HG02981 (cell line): ENCODE measurements around the gene CCL4.
"Not testable (repeated sequence)": the region's sequence is repeated elsewhere in the genome, so short reads cannot be mapped to it uniquely, and the experiment has no call there.

Experiments
- ATAC-seq: cut with Tn5 transposase; IDR thresholded peaks from one replicate; pipeline ENCODE4 v1.9.1; 2021; ENCODE audit warnings: mild to moderate bottlenecking, moderate library complexity; ENCODE audit not compliant: unreplicated experiment

The CCL4 gene

DNA sequence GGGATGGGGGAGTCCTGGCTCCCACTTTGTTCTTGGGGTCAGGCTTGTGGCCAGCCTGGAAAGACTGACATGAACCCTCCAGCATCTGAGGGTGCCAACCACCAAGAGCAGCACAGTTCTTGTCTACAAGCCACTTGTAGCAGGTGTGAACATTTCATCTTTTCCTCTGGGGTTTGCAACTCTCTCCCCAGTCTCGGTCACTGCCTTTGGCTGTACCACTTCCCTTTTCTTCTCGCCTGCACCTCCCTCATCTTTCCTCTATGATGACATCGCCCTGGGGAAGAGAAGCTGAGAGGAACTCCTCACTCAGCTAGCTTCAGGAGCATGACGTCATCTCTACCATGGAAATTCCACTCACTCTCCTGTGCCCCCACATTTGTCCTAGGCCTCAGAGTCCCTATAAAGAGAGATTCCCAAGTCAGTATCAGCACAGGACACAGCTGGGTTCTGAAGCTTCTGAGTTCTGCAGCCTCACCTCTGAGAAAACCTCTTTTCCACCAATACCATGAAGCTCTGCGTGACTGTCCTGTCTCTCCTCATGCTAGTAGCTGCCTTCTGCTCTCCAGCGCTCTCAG, at the start of gene CCL4:
Gene CCL4 (plus strand): TSS at position 427 of the 575 bp plus-strand sequence. CDS start 79 bp downstream, at position 506.
- ATAC-seq: peak; percentile 65

DNA sequence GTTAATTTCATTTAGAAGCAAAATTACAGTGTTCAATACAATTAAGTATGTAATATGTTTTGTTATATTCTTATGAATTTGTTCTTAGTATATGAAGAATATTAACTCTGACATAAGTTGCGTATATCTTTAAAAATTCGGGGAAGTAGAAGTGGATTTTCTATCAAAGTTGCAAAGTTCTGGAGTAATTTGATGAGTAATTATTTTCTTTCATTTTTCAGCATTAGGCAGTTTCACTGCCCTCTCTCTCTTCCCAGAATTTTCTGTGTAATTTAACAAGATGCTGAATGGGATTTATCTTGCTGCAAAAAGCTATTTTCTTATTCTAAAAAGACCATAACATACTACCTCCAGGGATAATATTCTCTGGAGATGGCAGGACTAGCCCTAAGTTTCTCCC, 48.5 kb upstream of the CCL4 start:
- no peak for ATAC-seq

DNA sequence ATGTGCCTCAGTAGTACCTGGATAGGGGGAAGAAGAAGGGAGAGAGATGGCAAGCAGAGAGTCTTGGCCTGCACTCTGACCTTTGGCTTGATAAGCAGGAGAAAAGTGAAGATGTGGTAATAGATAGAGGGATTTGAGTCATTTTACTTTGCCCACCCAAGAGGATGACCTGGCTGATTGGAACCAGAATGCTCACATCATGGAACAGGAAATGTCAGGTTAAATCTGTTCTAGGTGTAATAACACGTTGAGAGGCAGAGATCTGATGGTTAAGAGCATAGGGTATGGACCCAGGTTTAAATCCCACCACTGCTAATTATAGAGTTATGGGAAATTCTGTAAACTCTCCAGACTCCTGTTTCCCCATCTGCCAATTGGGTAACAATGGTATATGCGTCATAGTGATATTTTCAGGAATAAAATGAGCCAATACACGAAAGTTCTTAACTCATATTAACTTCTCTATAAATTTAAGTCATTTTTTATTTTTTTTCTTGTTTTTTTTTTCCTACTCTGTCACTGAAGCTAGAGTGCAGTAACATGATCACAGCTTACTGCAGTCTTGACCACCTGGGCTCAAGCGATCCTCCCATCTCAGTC, 47.6 kb upstream of the CCL4 start:
- no peak for ATAC-seq

DNA sequence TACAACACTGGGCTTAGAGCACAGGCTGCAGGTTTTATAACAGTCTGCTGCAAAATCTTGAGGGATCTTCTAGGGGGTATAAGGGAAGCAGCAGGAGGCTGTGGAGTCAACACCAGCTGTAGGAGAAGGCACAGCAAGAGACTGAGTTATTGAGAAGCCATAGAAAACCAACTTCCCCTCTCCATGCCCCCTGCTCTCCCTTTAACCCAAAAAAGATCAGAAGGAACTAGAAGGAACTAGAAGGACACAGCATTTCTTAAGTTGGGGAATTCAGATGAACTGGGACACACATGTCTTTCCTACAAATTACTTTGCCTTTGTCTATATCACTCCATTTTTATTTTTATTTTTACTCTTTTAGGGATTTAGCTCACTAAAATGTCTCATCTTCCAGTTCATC, 45.7 kb upstream of the CCL4 start:
- no peak for ATAC-seq

DNA sequence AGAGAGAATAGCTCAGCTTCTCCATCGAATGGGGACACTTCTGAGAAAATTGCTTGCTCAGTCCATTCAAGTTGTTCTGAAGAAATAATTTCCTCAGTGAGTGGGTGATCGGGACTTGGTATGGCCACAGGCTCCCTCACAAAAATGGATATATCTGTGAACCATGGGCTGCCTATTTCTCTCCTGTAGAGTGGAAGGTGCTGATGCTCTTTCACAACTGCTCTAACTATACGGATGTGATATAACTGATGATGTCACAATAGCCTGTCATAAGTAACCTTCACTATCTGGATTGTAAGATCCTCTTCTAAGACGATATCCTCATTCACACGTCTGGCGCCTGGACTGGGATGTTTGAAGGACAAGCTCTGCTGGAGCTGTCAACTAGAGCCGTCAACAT, 44.2 kb upstream of the CCL4 start:
- no peak for ATAC-seq

DNA sequence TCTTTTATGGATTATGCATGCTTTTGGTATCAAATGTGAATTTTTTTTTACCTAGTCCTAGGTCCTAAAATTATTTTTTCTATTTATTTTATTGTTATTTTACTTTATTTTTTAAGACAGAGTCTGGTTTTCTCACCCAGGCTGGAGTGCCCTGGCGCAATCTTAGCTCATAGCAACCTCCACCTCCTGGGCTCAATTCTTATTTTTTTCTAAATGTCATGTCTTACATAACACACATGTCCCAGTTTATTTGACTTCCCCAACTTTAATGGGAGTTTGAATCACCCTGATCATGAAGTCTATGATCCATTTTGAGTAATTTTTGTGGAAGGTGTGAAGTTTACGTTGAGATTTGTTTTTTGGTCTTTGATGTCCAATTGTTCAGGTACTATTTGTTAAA, 42.8 kb upstream of the CCL4 start:
- no peak for ATAC-seq

DNA sequence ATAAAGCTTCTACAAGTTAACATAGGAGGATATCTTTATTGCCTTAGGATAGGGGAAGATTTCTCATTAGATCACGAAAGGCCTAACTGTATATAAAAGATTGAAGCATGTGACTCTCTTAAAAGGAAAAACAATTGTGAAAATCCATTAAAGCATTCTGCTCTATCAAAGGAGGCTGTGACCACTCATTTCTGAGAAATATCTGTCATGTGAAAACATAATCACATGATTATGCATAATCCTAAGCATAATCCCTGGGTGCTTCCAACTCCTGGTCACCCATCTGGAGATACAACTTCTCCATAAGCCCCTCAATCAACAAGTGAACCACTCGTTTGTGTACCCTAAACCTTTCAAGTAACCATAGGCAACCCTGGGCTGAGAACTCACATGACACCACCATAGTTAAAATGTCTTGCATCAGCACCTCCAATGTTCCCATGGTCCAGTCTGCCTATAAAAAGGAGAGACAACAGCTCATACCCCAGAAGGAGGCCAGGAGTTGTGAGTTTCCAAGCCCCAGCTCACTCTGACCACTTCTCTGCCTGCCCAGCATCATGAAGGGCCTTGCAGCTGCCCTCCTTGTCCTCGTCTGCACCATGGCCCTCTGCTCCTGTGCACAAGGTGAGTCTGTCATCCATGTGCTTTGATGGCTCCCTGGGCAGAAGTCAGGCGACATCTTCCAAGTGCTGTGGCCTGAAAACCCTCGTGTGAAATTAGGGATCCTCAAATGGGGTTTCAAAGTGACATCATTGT, 39.7 kb upstream of the CCL4 start, which contains the start of gene CCL18:
Gene CCL18 (plus strand): TSS at position 487 of the 756 bp plus-strand sequence. CDS start 71 bp downstream, at position 558.
- ATAC-seq: no peak

DNA sequence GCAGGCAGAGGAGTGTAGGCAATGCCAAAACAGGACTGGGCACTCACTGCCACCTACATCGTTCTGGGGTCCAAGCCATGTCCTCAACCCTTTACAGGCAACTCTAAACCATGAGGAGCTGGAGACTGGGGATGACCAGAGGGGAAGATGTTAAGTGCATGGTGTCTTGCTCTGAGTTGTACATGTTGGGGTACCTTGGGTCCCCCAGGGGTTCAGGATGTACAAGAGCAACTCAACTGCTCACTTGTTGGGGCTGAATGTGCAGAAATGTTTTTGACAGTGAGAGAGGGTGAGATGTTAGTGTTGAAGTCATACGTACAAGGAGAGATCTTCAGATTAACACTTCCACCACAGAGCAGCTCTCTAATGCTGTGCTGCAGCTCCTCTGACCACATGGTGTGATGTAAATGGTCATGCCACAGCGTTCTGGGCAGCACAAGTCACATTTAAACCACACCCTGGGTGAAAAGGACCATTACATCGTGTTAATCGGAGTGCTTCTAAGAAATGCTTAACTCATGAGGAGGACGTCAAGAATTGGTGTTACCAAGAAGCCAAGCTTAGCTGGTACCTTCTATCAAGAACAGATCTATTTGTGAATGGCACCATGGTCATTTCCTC, 37.2 kb upstream of the CCL4 start:
- ATAC-seq: no peak

DNA sequence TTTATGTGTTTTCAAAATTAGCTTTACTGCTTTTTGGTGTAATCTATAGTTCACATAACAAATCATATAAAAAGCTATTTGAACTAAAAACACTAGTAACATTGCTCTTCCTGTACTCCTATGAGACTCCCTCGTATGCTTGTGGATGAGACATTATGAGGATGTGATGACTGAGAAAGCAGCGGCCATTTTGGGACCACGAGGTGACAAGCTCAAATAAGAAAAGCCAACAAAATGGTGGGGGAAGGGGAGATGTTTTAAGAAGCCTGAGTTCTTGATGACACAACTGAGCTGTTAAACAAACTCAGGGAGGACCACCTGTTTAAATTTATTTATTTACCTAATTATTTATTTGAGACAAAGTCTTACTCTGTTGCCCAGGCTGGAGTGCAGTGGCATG, 35.1 kb upstream of the CCL4 start:
- no peak for ATAC-seq

DNA sequence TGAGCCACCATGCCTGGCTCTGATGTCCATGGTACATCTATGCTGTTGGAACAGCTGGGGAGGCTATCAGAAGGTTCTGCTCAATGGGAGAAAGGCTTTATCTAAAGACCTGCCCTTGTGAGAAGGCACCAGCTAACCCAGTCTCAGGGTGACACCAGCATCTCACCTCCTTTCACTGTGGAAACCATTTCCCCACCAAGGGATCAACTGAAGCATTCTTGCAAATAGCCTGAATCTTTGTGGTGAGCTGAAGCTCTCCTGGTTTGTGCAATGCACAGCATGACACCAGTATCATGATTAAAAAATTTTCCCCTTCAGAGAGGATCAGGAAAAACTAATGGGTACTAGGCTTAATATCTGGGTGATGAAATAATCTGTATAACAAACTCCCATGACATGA, 34.5 kb upstream of the CCL4 start:
- no peak for ATAC-seq

DNA sequence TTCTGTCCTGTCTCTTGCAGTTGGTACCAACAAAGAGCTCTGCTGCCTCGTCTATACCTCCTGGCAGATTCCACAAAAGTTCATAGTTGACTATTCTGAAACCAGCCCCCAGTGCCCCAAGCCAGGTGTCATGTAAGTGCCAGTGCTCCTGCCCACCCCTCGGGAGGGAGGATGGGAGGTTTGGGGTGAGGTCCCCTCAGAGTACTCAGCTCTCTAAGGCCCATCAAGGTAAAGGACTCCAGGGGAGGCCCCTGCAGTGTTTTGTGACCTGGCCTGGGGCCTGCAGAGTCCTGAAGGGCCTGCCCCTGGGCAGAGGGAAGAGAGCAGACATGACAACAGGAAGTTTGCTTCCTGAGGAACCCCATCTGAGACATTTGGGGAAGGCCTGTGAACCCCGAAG, 33.2 kb upstream of the CCL4 start:
- no peak for ATAC-seq

DNA sequence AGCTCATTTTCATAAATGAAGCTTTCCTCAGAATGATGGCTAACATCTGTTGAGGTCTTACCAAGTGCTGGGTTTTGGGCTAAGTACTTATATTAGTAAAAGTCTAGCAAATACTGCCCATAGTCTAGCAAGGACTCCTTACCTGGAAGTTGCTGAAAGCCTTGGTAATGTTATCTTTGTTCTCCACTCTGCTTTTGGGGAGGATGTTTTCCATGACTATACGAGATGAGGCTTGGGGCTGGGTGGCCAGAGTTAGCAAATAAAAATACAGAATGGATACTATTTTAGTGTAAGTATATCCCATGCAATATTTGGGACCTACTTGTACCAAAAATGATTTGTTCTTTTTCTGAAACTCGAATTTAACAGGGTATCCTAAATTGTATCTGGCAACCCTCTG, 31.9 kb upstream of the CCL4 start:
- no peak for ATAC-seq

DNA sequence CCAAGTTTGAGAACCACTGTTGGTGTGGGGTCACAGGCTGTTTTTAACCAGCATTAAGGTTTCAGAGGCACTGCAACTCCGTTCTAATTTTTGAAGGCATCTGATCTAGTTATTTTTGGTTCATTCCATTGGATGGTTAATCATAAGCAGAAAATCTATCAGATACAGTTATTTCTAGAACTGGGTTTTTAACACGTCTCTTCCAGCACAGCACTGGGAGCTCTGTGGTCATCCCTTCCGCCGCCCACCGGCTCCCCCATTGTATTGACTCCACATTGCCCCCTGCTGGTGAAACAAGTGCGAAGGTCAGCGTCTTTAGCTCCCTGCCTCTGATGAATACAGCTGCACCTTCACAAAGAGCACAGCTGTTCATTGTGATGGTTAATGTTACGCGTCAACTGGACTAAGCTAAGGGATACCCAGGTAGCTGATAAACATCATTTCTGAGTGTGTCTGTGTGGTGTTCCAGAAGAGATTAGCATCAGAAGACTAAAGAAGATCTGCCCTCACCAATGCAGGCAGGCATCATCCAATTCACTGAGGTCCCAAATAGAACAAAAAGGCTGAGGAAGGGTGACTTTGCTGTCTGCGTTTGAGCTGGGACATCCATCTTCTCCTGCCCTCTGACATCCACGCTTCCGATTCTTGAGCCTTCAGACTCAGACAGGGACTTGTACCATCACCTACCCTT, 31.1 kb upstream of the CCL4 start:
- peak; percentile 54 for ATAC-seq

DNA sequence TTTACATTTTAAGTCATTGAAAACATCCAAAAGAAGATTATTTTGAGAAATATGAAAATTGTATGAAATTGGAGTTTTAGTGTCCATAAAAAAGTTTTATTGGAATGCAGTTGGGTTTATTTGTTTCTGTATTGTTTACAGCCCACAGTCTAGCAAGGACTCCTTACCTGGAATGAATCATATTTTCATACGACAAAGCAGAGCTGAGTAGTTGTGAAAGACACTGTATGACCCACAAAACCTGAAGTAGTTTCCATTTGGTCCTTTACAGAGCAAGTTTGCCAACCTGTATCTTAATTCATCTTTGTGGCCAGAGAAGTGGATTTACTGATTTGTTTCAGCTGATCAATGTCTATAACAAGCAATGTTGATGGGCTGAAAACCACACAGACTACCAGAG, 29.3 kb upstream of the CCL4 start:
- ATAC-seq: no peak

DNA sequence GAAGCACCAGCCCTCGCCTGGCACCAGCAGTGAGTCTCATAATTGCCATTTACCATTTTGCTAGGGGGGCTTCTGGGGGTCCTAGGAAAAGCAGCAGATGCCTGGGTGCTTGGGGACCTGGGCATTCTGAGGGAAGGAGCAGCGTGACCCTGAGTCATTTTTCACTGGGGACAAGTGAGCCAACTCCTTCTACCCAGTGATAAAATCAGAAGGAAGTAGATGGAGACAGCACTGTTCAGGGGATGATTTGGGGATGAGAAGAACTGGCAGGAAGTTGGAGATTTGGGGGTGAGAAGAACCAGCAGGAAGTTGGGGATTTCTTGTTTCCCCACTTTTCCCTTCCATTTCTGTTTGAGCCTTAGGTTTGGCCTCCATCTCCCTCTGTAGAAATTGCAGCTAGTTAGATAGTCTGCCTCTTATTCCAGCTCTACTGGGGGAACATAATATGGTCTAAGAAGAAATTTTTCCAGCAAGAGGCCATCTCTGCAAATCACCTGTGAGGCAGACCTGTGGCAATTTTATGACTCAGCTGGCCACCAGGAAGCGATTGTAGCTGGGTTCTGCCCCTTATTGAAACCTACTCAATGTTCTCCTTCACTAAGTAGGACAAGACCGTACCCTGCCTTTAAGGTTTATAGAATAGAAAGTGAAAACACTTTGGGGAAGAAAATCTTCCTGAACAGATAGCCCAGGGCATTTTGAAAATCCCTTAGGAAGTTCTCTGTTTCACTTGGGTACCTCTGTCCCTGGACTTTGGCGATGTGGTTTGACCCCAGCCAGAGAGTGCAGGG, 21.8 kb upstream of the CCL4 start:
- ATAC-seq: not testable (repeated sequence)

DNA sequence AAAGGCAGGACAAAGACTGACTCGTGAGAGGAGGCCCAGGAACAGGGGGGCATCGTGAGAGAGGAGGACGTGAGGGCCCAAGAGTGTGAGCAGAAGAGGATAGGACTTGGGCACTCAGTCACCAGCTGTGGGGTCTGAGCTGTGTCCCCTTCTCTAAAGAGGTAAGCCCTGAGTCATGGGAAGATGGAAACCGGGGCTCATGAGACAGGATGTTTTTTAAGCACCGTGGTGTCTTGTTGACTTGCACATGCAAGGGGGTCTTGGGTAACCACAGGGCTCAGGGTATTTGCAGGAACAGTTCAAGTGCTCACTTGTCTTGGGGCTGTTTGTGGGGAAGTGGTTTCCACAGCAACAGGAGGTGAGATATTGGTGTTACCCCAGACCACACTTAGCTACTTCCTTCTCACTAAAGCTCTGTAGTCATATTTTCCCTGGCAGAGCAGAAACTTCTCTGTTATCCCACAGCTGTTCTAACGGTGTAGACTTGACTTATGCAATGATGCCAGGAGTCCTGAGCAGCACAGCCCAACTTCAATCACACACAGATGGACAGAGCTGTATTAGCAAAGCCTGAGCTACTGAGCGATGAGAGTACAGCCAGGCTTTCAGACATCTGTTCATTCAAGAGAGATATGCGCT, 21.0 kb upstream of the CCL4 start:
- ATAC-seq: not testable (repeated sequence)

DNA sequence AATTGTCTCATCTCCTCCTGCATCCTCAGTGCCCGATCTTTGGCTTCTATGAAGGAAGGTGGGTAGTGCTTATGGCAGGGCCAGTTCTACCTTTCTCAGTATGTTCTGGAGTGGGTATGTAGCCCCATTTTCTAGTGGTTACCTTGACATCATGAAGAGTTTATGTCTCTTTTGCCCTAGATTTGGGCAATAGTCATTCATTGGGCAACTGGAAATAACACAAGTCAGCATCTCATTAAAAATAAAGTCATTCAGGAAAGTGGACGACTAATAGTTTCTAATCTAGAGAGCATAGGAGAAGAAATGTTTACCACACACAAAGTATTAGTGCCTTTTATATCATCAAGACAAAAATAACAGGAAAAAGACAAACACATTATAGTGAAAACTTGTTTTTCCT, 19.9 kb upstream of the CCL4 start:
- not testable (repeated sequence) for ATAC-seq

DNA sequence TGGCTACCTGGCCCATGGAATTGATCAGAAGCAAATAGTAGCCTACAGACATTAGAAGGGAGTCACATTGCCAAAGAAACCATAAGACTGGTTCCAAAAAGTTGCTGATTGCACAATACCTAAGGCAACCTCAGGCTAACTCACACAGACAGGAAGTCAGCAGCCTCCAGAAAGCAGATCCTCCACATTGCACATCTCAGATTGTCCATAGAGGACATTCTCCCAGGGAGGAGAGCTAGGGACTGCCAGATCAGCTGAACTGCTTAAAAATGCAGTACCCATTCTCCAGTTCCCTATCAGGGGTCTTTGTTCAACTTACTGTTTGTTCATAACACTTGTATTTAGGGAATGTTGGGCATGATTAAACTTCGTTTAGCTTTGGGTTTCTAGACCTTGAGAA, 17.9 kb upstream of the CCL4 start:
- ATAC-seq: no peak

DNA sequence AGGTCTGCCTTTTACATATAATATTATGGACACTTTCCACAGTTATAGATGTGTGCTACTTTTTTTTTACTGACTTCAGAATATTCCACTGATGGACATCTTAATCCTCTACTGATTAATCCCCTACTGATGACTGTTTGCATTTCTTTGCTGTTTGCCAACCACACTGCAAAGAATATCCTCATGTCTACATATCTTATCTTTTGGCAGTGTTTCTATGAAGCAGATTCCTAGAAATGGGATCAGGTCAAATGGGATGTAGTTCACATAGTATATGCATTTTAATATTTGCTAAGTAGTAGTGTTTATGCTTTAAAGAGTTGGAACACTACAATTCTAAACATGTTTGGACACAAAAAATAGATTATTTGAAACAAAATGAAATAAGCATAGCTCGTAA, 16.8 kb upstream of the CCL4 start:
- ATAC-seq: no peak

DNA sequence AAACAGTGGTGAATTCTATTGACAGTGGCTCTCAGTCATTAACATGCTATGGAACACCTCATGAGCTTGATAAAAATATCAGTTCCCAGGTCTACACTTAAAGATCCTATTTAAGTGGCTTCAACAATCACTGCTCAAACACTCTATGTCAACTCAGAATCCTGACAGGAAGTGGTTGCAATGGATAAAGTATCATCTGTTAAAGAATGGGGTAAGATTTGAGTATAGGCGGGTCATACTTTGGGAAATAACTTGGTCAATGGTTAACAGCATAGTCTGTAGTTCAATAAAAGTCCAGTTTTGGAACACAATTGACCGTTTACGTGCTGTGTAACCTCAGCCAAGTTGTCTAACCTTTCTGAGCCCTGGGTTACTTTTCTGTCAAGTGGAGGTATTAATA, 16.2 kb upstream of the CCL4 start:
- ATAC-seq: not testable (repeated sequence)
